Fibroblast of peridontal ligament (primary cell): ENCODE results near the gene PEAK3.
A peak's percentile ranks its signal among the peaks of the same experiment; 100 is the strongest.
"Not testable (repeated sequence)": the region's sequence is repeated elsewhere in the genome, so short reads cannot be mapped to it uniquely, and the experiment has no call there.

Source experiments
- DNase-seq: peaks from one replicate; pipeline ENCODE4 v3.0.0-alpha.2; 2010; ENCODE audit errors: extremely low read depth

The PEAK3 gene

GRCh38 chr19:2288818-2289713, 7.1 kb upstream of the PEAK3 start:
- DNase-seq, result no peak

DNA sequence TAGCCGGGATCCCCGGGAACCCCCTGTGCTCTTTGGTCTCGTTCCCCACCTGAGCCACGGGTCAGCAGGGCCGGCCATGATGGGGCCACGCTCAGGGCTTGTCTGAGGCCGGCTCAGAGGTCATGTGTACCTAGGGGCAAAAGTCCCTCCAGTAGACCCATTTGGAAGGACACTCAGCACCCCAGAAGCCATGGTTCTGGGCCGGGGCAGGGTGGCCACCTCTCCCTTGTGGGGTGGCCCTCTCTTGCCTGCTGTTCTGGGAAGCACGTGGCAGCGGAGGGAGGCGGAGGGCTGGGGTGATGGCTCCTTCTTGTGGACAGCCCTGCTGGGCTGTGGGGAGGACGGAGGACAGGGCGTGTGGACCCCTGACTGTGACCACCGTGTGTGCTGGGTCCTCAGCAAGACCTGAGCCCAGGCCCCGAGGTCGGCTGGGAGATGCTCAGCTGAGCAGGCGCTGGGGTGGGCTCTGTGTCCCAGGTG, 6.4 kb upstream of the PEAK3 start:
- no peak for DNase-seq

DNA sequence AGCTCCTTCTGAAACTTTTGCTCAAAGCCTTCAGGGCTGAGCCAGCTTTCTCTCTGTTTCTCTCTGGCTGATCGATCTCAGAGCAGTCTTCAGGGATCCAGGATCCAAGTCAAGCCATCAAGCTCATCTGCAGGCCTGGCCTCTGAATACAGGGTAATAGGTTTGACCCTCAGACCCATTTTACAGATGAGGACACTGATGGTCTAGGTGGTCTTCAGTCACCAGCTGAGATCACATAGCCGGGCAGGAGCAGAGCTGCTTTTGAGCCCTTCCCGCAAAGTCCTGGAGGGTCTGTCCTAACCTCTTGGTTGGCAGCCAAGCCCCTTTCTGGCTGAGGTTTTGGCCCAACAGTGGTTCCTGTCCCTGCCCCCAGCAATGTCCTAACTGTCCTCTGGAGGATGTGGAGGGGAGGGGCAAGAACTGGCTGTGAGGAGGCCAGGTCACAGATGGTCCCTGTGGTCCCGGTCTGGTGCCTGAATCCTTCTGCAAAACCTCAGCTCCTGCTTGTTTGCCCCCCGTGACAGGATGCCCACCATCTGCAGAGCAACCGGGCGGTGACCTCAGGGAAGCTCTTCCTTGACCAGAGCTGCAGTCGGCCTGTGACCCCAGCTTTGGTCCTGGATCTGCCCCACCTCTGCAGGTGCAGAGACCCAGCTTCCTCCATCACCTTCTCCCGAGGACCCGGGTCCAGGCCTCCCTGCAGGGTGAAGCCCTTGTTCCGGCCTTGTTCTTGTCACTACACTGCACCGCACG, 5.8 kb upstream of the PEAK3 start:
- DNase-seq, result no peak

DNA sequence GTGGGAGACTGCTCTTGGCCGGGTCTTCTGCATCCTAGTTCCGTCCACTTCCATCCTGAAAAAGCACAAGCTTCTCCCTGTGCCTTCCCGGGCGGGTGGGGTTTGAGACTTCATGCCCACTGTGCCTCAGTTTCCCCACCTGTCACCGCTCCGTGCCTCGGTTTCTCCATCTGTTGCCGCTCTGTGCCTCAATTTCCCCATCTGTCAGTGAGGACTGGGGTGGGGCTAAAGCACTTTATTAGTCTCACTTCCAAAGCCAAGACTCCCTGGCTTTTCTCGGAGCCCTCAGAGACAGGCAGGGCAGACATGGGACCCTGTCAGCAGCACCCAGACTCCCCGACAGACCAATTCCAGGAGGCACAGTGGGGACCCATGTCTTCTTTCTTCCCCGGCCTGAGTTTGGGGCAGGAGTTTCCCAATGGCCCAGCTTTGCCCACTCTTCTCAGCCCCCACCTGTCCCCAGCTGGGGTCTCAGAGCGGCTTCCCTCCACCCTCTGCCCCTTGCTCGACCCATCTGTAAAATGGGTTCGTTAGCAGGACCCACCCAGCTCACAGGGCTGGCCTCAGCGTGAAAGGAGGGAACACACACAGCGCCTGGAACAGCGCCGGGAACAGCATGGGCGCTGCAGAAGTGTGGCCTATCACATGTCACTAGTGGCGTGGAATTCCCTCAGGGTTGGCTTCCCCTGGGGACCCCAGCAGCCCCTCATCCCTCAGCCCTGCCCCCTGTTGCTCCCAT, 4.6 kb upstream of the PEAK3 start:
- DNase-seq, result no peak

DNA sequence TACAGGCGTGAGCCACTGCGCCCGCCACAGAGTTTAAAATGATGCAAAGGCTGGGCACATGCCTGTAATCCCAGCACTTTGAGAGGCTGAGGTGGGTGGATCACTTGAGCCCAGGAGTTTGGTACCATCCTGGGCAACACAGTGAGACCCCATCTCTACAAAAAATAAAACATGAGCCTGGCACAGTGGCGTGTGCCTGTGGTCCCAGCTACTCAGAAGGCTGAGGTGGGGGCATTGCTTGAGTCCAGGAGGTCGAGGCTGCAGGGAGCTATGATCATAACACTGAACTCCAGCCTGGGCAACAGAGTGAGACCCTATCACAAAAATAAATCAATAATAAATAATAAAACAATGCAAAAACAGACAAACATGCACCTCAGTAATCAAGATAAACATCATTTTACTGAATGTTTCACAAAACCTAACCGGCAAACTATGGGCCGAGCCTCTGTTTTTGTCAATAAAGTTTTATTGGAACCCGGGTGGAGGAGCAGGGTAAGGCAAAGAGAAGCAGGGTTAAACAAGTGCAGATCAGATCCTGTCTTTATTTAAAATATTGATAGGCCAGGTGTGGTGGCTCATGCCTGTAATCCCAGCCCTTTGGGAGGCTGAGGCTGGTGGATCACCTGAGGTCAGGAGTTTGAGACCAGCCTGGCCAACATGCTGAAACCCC, 2.0 kb upstream of the PEAK3 start:
- no peak for DNase-seq

DNA sequence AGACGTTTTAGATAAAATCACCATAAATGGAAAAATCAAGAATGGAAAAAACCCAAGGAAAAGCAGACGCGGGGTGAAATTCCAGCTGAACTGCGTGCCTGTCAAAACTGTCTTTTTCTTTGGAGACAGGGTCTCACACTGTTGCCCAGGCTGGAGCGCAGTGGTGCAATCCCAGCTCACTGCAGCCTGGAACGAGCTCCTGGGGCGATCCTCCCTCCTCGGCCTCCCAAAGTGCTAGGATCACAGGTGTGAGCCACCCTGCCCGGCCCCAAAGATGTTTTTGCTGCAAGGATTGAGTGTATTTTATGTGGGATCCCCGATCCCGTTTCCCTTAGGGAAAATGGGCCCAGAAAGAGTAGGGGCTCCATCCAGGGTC, 875 bp upstream of the PEAK3 start:
- no peak for DNase-seq

DNA sequence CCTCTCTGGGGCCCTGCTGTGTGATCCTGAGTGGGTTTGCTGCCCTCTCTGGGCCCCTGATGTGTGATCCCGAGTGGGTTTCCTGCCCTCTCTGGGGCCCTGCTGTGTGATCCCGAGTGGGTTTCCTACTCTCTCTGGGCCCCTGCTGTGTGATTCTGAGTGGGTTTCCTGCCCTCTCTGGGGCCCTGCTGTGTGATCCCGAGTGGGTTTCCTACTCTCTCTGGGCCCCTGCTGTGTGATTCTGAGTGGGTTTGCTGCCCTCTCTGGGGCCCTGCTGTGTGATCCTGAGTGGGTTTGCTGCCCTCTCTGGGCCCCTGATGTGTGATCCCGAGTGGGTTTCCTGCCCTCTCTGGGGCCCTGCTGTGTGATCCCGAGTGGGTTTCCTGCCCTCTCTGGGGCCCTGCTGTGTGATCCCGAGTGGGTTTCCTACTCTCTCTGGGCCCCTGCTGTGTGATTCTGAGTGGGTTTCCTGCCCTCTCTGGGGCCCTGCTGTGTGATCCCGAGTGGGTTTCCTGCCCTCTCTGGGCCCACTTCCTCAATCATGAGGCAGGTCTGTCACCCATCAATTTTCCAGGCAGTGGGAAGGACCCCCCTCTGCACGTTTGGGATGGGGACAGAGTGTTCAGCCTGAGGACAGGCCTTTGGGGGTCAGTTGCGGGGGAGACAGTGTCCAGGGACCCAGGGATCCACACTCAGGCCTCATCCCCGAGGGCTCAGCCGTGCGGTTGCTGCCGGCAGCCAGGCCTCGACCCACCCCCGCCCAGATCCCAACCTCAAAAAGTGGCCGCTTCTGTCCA, 512 bp downstream of the PEAK3 start:
- not testable (repeated sequence) for DNase-seq

DNA sequence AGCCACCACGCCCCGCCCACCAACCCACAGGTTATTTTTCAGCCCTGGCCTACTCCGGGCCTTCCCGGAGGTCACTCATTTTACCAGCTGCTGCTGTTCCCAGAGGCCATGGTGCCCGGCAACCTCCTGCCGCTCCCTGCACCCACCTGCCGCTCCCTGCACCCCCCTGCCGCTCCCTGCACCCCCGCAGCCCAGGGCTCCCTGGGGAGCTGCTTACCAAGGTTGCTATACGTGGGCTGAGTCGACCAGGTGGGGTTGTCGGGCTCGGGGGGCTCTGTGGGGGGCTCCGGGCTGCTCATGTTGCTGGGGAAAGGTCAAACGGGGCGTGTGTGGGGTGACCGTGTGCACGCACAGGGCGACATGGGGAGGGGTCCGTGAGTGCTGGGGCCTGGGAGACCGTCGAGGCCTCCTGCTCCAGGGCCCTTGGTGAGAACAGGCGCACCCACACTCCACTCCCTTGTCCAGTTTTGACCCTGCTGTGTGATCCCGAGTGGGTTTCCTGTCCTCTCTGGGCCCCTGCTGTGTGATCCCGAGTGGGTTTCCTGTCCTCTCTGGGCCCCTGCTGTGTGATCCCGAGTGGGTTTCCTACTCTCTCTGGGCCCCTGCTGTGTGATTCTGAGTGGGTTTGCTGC, 1.2 kb downstream of the PEAK3 start:
- DNase-seq, result no peak

DNA sequence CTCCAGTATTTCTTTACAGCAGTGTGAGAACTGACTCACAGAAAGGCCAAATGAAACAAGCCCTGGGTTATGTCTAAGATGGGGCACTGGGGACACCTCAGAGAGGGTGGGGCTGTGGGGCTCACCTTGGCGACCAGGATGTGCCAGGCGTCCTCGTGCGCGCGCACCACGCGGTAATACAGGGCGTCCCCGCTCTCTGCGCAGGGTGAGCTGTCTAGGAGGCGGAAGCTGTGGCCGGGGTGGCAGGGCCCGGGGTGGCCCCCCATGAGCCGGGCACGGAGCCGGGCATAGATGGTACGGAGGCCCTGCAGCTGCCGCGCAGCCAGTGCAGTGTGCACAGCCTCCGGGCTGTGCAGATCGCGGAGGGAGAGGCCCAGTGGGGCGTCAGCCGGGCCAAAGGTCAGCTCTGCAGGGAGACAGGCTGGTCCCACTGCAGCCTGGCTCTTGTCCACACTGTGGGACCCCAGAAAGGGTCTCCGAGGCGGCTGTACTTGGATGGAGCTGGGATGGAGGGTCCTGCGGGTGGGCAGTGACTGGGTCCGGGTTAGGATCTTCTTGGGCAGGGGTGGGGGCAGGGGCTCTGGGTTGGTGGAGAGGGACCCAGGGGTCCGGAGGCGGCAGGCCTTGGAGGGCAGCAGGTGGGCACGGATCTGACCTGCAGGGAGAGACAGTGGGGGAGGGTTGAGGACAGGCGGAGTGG, 3.4 kb downstream of the PEAK3 start:
- DNase-seq, result no peak

DNA sequence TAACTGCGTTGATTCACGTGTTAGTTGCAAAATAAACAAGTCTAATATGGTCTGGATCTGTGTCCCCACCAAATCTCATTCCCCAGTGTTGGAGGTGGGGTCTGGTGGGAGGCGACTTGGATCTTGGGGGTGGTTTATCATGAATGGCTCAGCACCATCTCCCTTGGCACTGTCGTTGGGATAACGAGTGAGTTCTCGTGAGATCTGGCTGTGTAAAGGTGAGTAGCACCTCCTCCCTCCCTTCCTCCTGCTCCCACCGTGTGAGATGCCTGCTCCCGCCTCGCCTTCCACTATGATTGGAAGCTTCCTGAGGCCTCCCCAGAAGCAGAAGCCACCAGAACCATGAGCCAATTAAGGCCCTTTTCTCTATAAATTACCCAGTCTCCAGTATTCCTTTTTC, 4.8 kb downstream of the PEAK3 start:
- DNase-seq, result no peak

- DNase-seq, result no peak
These were observed 5.5 kb downstream of the PEAK3 start for GRCh38 chr19:2276429-2276986.

GRCh38 chr19:2275588-2276428, 6.2 kb downstream of the PEAK3 start:
- no peak for DNase-seq

DNA sequence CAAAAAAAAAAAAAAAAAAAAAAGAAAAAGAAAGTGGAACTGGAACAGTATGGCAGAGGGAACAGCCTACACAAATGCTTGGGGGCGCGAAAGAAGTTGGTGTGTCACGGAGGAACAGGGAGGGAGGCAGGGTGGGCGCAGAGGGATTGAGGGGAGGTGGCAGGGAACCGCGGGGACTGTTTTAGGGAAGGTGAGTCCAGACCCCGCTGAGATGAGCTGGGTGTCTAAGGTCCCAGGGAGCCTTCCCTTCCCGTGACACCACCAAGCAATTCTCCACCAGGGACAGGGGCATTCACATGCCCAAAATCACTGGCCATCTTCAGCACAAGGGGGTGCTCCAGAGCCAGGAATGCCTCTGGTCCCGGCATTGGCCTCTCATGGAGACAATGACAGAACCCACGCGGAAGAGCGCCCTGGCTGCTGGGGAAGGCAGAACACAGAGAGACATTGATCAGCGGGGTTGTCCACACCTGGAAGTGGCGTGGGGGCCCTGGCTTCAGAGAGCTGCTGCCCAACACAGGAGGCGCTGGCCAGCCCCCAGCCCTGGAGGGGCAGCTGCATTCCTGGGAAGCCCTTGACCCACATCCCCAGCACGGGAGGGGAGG, 6.9 kb downstream of the PEAK3 start:
- DNase-seq, result peak; percentile 50

GRCh38 chr19:2274185-2274711, 7.7 kb downstream of the PEAK3 start:
- DNase-seq, result no peak

DNA sequence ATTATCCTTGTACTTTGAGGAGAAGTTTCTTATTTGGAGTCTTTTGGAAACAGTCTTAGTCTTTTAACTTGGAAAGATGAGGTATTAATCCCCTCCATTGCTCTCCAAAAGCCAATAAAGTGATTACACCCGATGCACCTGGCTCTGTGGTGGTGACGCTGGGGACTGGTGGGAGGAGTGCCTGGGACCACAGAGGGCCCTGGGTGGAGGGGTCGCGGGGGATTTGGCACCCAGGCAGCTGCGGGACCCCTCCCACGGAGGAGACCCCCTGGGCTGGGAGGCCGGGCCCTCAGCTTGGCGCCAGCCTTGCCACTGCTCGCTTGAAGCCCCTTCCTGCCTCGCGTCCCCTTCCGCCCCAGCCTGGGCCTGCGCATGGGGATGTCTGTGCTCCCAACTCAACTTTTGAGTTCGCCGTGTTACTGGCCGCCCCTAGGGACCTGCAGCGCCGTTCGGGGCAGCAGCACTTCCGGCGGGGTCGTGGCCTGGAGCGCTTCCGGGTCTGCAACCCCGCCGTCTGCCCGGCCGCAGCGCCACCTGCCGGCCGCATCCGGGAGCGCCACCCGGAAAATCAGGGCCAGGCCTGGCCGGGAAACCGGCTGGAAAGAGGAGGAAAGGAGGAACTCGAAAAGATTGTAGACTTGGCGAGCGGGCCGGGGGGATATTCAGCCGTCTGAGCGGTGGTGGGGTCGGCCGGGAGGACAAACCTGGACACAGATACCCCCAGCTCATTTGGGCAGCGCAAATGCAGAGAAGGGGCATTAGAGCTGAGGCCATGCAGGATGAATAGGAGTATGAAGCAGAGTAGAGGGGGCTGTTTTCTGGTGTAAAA, 8.4 kb downstream of the PEAK3 start:
- peak; percentile 53 for DNase-seq

GRCh38 chr19:2271234-2272103, 10.5 kb downstream of the PEAK3 start:
- peak; percentile 76 for DNase-seq
